OCI-LY7 (cell line): Measurements from ENCODE around the gene HDHD5.

Experiments
- CTCF ChIP-seq: fragments of 200-600 bp; sonication (generic); conservative IDR thresholded peaks from 2 replicates; pipeline ENCODE4 v1.5.1; 2014; ENCODE audit warnings: mild to moderate bottlenecking, antibody characterized with exemption, low read length, moderate library complexity, mixed read lengths
- EZH2phosphoT487 ChIP-seq: fragments of 200-600 bp; sonication (generic); IDR thresholded peaks from 2 replicates; pipeline ENCODE4 v1.6.1; 2018; ENCODE audit warnings: low read depth, borderline replicate concordance, mild to moderate bottlenecking, mixed run types, antibody characterized with exemption, low read length, moderate library complexity, mixed read lengths

- TF ChIP-seq CTCF = no peak
- no peak for TF ChIP-seq EZH2phosphoT487
Observed at GRCh38 chr22:17101475-17102296, 57.4 kb downstream of the HDHD5 start.
